SH-SY5Y (cell line): ENCODE data around the gene LINC01488.

Experiments
- GATA2 ChIP-seq: IDR thresholded peaks from 2 replicates; pipeline ENCODE4 v1.6.1; 2011; ENCODE audit warnings: mild to moderate bottlenecking, low read depth, low read length
- GATA3 ChIP-seq: IDR thresholded peaks from 2 replicates; pipeline ENCODE4 v1.6.1; 2011; ENCODE audit warnings: low read depth, mild to moderate bottlenecking, low read length, moderate library complexity

LINC01488 gene

GRCh38 chr11:69442012-69442806, 39.3 kb upstream of the LINC01488 start:
- TF ChIP-seq GATA3 (no peak), GATA2 (no peak)

DNA sequence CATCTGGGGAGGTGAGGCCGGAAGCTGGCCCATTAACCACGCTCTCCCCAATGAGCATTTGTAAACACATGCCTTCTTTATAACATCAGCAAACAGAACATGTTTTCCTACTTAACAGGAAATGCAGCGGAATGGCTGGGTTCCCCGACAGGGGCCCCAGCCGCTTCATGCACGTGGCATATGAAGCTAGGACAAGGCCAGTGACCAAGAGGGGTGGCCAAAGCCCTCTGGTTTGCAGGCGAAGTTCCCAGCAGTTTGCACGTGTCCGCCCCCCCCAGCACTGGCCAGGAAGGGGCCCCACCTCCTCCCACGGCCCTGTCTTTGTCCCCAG, 38.7 kb upstream of the LINC01488 start:
- TF ChIP-seq GATA2 (no peak), GATA3 (no peak)

- TF ChIP-seq GATA2 (no peak; the same call in none of the 2 replicates), GATA3 (no peak)
Measured at GRCh38 chr11:69443138-69443967, 38.1 kb upstream of the LINC01488 start.

DNA sequence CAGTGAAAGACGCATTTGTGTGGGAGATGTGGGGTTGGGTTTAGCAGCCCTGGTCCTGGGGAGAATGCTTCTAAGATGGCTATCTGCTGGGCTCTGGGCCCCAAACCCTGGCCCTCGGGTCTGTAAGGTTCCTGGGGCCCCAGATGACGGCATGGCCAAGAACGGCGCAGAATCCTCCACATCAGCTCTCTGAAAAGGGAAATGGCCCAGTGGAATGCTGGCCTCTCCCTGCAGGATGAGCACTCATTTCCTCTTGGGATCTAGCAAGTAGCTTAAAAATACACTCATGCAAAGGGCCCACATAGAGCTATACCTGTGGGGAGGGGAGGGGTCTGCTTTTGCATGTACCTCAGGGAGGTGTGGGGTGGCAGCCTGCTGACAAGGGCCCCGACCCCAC, 37.5 kb upstream of the LINC01488 start:
- TF ChIP-seq GATA2 (0 out of 2 replicates have a peak, but pooled peaks have one; percentile 35), GATA3 (no peak)

GRCh38 chr11:69444381-69445130, 36.9 kb upstream of the LINC01488 start:
- no peak for TF ChIP-seq GATA3
- TF ChIP-seq GATA2, result no peak

GRCh38 chr11:69445131-69445470, 36.4 kb upstream of the LINC01488 start:
- no peak for TF ChIP-seq GATA2
- TF ChIP-seq GATA3, result no peak

DNA sequence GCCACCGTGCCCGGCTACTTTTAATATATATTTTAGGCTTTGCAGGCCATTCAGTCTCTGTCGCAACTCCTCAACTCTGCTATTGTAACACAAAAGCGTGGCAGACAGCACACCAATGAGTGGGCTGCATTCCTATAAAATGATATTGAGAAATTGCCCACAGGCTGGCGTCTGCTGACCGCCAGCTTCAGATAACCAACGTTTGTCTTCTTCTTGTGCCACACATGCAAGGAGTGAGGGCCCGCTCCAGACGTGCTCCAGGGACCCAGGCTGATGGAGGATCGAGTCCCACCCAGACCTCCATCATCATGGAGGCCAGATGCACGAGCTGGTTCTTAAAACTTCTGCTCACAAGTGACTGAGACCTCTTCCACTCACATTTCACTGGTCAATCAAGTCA, 35.4 kb upstream of the LINC01488 start:
- no peak for TF ChIP-seq GATA2
- no peak for TF ChIP-seq GATA3

DNA sequence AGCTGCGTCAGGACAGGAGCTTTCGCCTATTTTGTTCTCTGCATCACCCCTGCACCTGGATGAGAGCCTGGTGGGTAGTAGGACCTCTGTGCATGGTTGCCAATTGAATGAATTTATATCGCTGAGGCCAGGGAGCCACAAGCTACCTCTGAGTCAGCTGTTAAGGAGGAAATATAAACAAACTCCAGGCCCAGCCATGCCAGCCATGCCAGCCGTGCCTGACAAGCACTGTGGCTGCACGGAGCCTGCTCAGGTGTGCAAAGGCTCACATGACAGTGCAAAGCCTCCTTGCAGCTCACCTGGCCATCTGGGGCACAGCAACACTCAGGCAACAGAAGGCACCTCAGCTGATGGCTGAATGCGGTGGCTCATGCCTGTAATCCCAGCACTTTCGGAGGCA, 33.7 kb upstream of the LINC01488 start:
- TF ChIP-seq GATA2 (no peak), GATA3 (no peak)

DNA sequence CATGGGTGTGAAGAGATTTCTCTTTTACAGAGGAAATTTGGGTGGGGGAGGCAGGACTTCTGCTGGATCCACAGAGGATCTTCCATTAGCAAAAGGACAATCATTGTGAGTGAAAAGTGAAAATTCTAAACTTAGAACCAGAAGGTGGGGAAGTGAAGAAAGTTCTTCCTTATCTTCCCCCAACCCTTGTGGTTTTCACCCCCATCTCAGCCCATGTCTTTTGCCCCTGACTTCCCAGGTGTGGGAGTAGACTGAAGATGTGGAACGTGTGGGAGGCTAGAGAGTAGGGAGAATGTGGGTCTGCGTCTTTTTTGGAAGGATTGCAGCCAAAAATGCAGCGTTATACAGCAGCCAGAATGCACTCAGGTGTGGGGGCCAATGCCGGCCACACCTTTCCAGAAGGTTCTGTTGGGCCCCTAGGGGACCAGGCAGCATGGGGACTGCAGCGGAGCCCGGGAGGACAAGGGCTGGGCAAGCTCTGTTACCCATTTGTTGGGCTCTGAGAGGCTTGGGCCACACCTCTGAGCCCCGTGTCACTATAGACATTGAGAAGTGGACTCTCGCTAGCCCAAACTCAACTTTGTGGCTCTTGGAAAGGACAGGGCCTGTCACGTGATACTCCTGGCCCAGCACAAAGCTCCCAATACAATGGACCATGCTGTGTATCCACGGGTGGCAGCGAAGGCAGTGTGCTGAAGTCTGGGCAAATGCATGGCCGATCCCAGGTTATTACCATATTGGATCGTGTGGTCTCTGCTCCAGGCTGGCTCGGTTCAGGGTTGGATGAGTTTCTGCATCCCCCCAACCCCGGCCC, 32.8 kb upstream of the LINC01488 start:
- TF ChIP-seq GATA2 (no peak), GATA3 (no peak)

DNA sequence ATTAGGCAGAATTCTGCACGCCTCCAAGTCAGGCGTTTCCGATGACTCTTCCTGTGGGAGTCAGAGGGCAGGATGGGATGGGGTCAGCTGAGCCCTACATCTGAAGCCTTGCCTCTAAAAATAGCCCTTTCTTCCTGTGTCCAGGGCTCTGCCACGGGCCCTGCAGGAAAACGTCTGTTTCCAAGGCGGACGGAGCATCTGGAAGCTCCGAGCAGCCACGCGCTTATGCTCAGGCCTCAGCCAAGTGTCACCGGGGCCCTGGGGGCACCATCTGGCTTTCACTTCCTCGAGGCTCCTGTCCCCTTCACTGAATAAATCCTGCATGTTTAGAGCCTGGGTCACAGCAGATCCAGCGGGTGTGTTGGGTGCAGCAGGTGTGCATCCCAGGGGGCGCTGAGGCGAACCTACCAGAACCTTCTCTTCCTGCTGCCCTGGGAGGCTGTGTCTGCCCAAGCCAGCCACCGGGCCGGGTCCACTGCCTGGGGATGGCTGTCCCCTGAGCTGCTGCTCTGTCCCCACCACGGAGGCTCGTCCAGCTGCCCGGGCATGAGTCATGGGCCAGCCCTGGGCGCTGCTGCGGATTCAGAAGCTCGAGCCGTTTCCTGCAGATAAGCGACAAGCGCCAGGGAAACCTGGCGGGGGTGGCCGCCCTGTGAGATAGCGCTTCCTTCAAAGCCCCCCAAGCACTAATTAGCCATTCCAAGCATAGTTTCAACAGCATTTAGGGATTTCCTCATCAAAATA, 32.0 kb upstream of the LINC01488 start:
- TF ChIP-seq GATA3, result no peak
- peak; percentile 58 for TF ChIP-seq GATA2

DNA sequence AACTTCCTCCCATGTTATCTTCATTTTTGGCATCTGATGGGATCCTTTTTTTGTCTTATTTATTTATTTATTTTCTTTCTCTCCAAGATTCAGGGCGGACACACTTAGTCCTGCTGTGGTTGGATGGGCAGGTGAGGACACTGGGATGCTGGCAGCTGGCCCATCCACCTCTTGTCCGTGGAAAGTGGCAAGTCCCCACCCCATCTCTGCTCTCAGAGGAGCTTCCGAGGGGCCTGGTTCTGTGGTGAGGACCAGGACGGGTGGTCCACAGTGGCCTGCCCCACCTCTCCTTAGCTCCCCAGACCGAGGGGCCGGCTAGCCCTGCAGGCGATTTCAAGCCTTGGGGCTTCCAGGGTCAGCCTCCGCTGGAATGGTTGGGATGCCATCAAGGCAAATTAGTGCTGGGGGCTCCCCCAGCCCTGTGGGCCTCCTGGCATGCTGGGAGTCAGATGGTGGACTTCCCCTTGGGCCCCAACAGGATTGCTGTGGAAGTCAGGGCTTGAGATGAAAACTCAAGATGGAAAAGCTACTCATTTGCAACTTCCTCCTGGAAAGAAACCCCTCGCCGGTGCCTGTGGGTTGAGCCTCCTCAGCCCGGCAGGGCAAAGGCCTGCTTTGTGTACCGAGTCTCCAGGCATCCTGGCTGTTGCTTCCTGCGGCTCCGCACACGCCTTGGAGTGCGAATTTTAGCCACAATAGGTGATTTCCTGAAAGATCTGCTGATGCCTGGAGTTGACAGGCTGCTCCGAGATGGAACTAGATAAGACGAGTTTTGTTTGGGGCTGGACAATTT, 31.2 kb upstream of the LINC01488 start:
- TF ChIP-seq GATA3 (no peak), GATA2 (peak; percentile 37; the same call in 1 of the 2 replicates)

DNA sequence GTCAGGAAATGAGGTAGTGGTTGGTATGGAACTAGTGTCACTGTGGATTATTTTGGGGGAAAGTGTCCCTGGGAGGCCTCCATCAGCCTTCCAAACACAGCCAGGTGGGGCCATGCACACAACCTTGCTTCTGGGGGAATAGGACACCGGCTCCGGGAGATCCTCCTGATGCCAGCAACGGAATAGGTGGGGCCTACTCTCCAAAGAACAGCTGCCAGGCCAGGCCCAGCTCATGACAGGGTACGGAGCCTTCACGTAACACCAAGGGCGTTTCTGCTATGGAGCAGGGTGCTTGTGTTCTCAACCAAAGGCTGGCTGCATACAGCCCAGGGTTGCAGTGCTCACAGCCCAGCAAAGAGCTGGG, 30.6 kb upstream of the LINC01488 start:
- TF ChIP-seq GATA2 (no peak), GATA3 (no peak)
